HG02885 (cell line): Measurements from ENCODE around the gene PMM1.
"Not testable (repeated sequence)": the region's sequence is repeated elsewhere in the genome, so short reads cannot be mapped to it uniquely, and the experiment has no call there.

Experiments used
- ATAC-seq: cut with Tn5 transposase; IDR thresholded peaks from one replicate; pipeline ENCODE4 v1.9.1; 2021; ENCODE audit warnings: mild to moderate bottlenecking; ENCODE audit not compliant: unreplicated experiment, poor library complexity

Gene PMM1

GRCh38 chr22:41589391-41590241, at the start of gene PMM1:
PMM1 (minus strand) TSS chr22:41589840; CDS start chr22:41589805, 35 bp downstream.
- ATAC-seq, result peak; percentile 95

GRCh38 chr22:41638748-41639147, 49.1 kb upstream of the PMM1 start:
- no peak for ATAC-seq

- no peak for ATAC-seq
Measured at GRCh38 chr22:41638124-41638523, 48.5 kb upstream of the PMM1 start.

- ATAC-seq, result not testable (repeated sequence)
Measured at GRCh38 chr22:41637623-41638022, 48.0 kb upstream of the PMM1 start.

- ATAC-seq, result no peak
Measured at GRCh38 chr22:41636467-41636866, 46.8 kb upstream of the PMM1 start.

- ATAC-seq, result not testable (repeated sequence)
Measured at GRCh38 chr22:41634610-41635009, 45.0 kb upstream of the PMM1 start.

GRCh38 chr22:41631615-41632014, 42.0 kb upstream of the PMM1 start:
- ATAC-seq, result not testable (repeated sequence)

GRCh38 chr22:41631115-41631514, 41.5 kb upstream of the PMM1 start:
- not testable (repeated sequence) for ATAC-seq

- no peak for ATAC-seq
Measured at GRCh38 chr22:41625577-41625976, 35.9 kb upstream of the PMM1 start.

GRCh38 chr22:41621911-41622179, 32.2 kb upstream of the PMM1 start:
- ATAC-seq, result no peak

- peak; percentile 88 for ATAC-seq
Measured at GRCh38 chr22:41621099-41621910, 31.7 kb upstream of the PMM1 start, which contains the start of gene XRCC6. XRCC6 (plus strand) TSS chr22:41621295; CDS start chr22:41622005, 710 bp downstream.

GRCh38 chr22:41620589-41621098, 31.0 kb upstream of the PMM1 start, which contains the start of gene DESI1:
DESI1 (minus strand) TSS chr22:41621043; CDS start chr22:41620839, 204 bp downstream.
- ATAC-seq, result peak; percentile 22

- no peak for ATAC-seq
Measured at GRCh38 chr22:41619979-41620588, 30.4 kb upstream of the PMM1 start.

GRCh38 chr22:41613456-41613855, 23.8 kb upstream of the PMM1 start:
- ATAC-seq, result no peak

- ATAC-seq, result no peak
Measured at GRCh38 chr22:41612603-41613306, 23.1 kb upstream of the PMM1 start.

- ATAC-seq, result no peak
Measured at GRCh38 chr22:41608386-41608785, 18.7 kb upstream of the PMM1 start.

GRCh38 chr22:41603873-41604332, 14.3 kb upstream of the PMM1 start:
- peak; percentile 62 for ATAC-seq

- no peak for ATAC-seq
Measured at GRCh38 chr22:41600976-41601375, 11.3 kb upstream of the PMM1 start.

GRCh38 chr22:41598891-41599635, 9.4 kb upstream of the PMM1 start:
- ATAC-seq, result no peak
